Activated naive CD8-positive, alpha-beta T cell treated with anti-CD3 and anti-CD28 coated beads, Interleukin-2, amount 50 U/mL, for 16 hours (primary cell): Measurements from ENCODE around the gene TM2D1.
"Not testable (repeated sequence)": the region's sequence is repeated elsewhere in the genome, so short reads cannot be mapped to it uniquely, and the experiment has no call there.

Source experiments
- DNase-seq: peaks from one replicate; pipeline ENCODE4 v3.0.0-alpha.2; 2020; ENCODE audit warnings: low read depth, low spot score

Gene TM2D1

GRCh38 chr1:61724813-61725694 is at the start of gene TM2D1:
Gene TM2D1 (minus strand): TSS chr1:61725141. CDS start chr1:61725120, 21 bp downstream.
- DNase-seq: peak; percentile 76

- DNase-seq: no peak
Observed at GRCh38 chr1:61770131-61770530, 45.2 kb upstream of the TM2D1 start.

- DNase-seq: no peak
Observed at GRCh38 chr1:61757950-61758349, 33.0 kb upstream of the TM2D1 start.

GRCh38 chr1:61756773-61757172 is 31.8 kb upstream of the TM2D1 start:
- no peak for DNase-seq

- no peak for DNase-seq
Observed at GRCh38 chr1:61754545-61754944, 29.6 kb upstream of the TM2D1 start.

GRCh38 chr1:61753998-61754508 is 29.1 kb upstream of the TM2D1 start:
- no peak for DNase-seq

GRCh38 chr1:61752921-61753389 is 28.0 kb upstream of the TM2D1 start:
- DNase-seq: no peak

GRCh38 chr1:61749574-61749973 is 24.6 kb upstream of the TM2D1 start:
- no peak for DNase-seq

- DNase-seq: no peak
Observed at GRCh38 chr1:61748566-61748965, 23.6 kb upstream of the TM2D1 start.

GRCh38 chr1:61746813-61747212 is 21.9 kb upstream of the TM2D1 start:
- no peak for DNase-seq

GRCh38 chr1:61743716-61744580 is 19.0 kb upstream of the TM2D1 start:
- no peak for DNase-seq

- DNase-seq: no peak
Observed at GRCh38 chr1:61743431-61743705, 18.4 kb upstream of the TM2D1 start.

- DNase-seq: no peak
Observed at GRCh38 chr1:61742620-61743430, 17.9 kb upstream of the TM2D1 start.

GRCh38 chr1:61741711-61742619 is 17.0 kb upstream of the TM2D1 start, which contains the start of gene PATJ:
Gene PATJ (plus strand): TSS chr1:61742480. CDS start chr1:61762893, 20,413 bp downstream.
- peak; percentile 23 for DNase-seq

- no peak for DNase-seq
Observed at GRCh38 chr1:61740751-61741700, 16.1 kb upstream of the TM2D1 start.

- no peak for DNase-seq
Observed at GRCh38 chr1:61732726-61733125, 7.8 kb upstream of the TM2D1 start.

- not testable (repeated sequence) for DNase-seq
Observed at GRCh38 chr1:61730679-61731078, 5.7 kb upstream of the TM2D1 start.

- DNase-seq: no peak
Observed at GRCh38 chr1:61727544-61727943, 2.6 kb upstream of the TM2D1 start.

- no peak for DNase-seq
Observed at GRCh38 chr1:61724506-61724812, 482 bp downstream of the TM2D1 start.
